ENCODE data around the gene SMARCD3.

The SMARCD3 gene

GRCh38 chr7:151233804-151234203 lies 14.7 kb downstream of the SMARCD3 start:
- DNase-seq = no peak

- DNase-seq = peak; percentile 65 to 66
These were observed 15.4 kb downstream of the SMARCD3 start for GRCh38 chr7:151232917-151233701.

- peak; percentile 88 for DNase-seq
These were observed 16.2 kb downstream of the SMARCD3 start, which contains the start of gene CHPF2 for GRCh38 chr7:151232091-151232916. TSS of gene CHPF2 (plus strand) at chr7:151232483. CDS start at chr7:151234012, 1,529 bp downstream.

GRCh38 chr7:151231080-151231479 lies 17.4 kb downstream of the SMARCD3 start:
- DNase-seq = no peak

- DNase-seq = no peak
These were observed 19.2 kb downstream of the SMARCD3 start for GRCh38 chr7:151229249-151229648.

GRCh38 chr7:151228024-151228866 lies 20.2 kb downstream of the SMARCD3 start:
- DNase-seq = no peak

- peak; percentile 97 to 98 for DNase-seq
These were observed 21.4 kb downstream of the SMARCD3 start, which contains the start of gene ABCF2 for GRCh38 chr7:151226875-151227782. TSS of gene ABCF2 (minus strand) at chr7:151227205. CDS start at chr7:151226458, 747 bp downstream.

- no peak for DNase-seq
These were observed 22.0 kb downstream of the SMARCD3 start for GRCh38 chr7:151226560-151226874.

GRCh38 chr7:151225948-151226510 lies 22.5 kb downstream of the SMARCD3 start:
- no peak for DNase-seq

- DNase-seq = no peak
These were observed 24.8 kb downstream of the SMARCD3 start for GRCh38 chr7:151223728-151224127.

- no peak for DNase-seq
These were observed 30.3 kb downstream of the SMARCD3 start for GRCh38 chr7:151218170-151218569.

GRCh38 chr7:151215396-151215795 lies 33.1 kb downstream of the SMARCD3 start:
- DNase-seq = no peak

GRCh38 chr7:151213826-151214225 lies 34.7 kb downstream of the SMARCD3 start:
- DNase-seq = no peak

GRCh38 chr7:151212626-151213025 lies 35.9 kb downstream of the SMARCD3 start:
- no peak for DNase-seq

- DNase-seq = no peak
These were observed 37.2 kb downstream of the SMARCD3 start for GRCh38 chr7:151211155-151211772.

GRCh38 chr7:151210087-151210854 lies 38.2 kb downstream of the SMARCD3 start, which contains the start of gene H2BK1:
TSS of gene H2BK1 (minus strand) at chr7:151210488. CDS start at chr7:151210318, 170 bp downstream.
- no peak for DNase-seq

GRCh38 chr7:151209588-151209987 lies 38.9 kb downstream of the SMARCD3 start:
- no peak for DNase-seq

GRCh38 chr7:151208253-151208862 lies 40.1 kb downstream of the SMARCD3 start:
- DNase-seq = no peak

- DNase-seq = no peak
These were observed 40.7 kb downstream of the SMARCD3 start for GRCh38 chr7:151207804-151208203.

- DNase-seq = no peak
These were observed 41.2 kb downstream of the SMARCD3 start for GRCh38 chr7:151207315-151207714.
